Astrocyte (in vitro differentiated cells and primary cell): ENCODE results near the gene VPS39. TPM values are rescaled to one million over a fixed set of nuclear protein-coding genes. Genes with fewer than 3 reads are reported as not detected.

ENCODE experiments used
- DNase-seq: peaks from one replicate; pipeline ENCODE4 v3.0.0-alpha.2; 2010; ENCODE audit warnings: low read depth
- FAIRE-seq: peaks from 2 replicates; lab custom pipeline; 2011; peaks lifted over from hg19 to GRCh38; lab: Jason Lieb, UNC
- H2AFZ ChIP-seq: 2 replicates; pipeline ENCODE4 v1.6.0; 2012; ENCODE audit warnings: low read depth, low read length, inconsistent platforms
- H3K27ac ChIP-seq: 2 replicates; pipeline ENCODE4 v1.5.1; 2011; ENCODE audit warnings: low read depth, low read length, inconsistent platforms
- H3K27me3 ChIP-seq: 2 replicates; pipeline ENCODE4 v1.6.0; 2011; ENCODE audit warnings: low read length, inconsistent platforms; ENCODE audit not compliant: insufficient read depth
- H3K36me3 ChIP-seq: 2 replicates; pipeline ENCODE4 v1.5.1; 2011; ENCODE audit warnings: low read length, inconsistent platforms; ENCODE audit not compliant: insufficient read depth
- H3K4me1 ChIP-seq: 2 replicates; pipeline ENCODE4 v1.5.1; 2011; ENCODE audit warnings: low read length, inconsistent platforms; ENCODE audit not compliant: insufficient read depth
- H3K4me2 ChIP-seq: 2 replicates; pipeline ENCODE4 v1.6.0; 2012; ENCODE audit warnings: low read length, inconsistent platforms
- H3K4me3 ChIP-seq: 2 replicates; pipeline ENCODE4 v1.5.1; 2011; ENCODE audit warnings: low read depth, mild to moderate bottlenecking, low read length, inconsistent platforms; ENCODE audit not compliant: insufficient read depth
- H3K79me2 ChIP-seq: 2 replicates; pipeline ENCODE4 v1.6.0; 2012; ENCODE audit warnings: mild to moderate bottlenecking, low read length, inconsistent platforms; ENCODE audit not compliant: insufficient read depth
- H3K9ac ChIP-seq: 2 replicates; pipeline ENCODE4 v1.6.0; 2012; ENCODE audit warnings: mild to moderate bottlenecking, low read length, inconsistent platforms
- H3K9me3 ChIP-seq: 2 replicates; pipeline ENCODE4 v1.5.1; 2012; ENCODE audit warnings: low read depth, mild to moderate bottlenecking, low read length, inconsistent platforms; ENCODE audit not compliant: insufficient read depth
- H4K20me1 ChIP-seq: 2 replicates; pipeline ENCODE4 v1.6.0; 2012; ENCODE audit warnings: low read length, inconsistent platforms; ENCODE audit not compliant: insufficient read depth
- H3K27ac Mint-ChIP-seq: one replicate; pipeline ENCODE4 v1.8.0; 2021; ENCODE audit warnings: mild to moderate bottlenecking, mixed read lengths; ENCODE audit not compliant: unreplicated experiment
- H3K27me3 Mint-ChIP-seq: one replicate; pipeline ENCODE4 v1.8.0; 2021; ENCODE audit warnings: low read depth, mixed read lengths; ENCODE audit not compliant: unreplicated experiment
- H3K36me3 Mint-ChIP-seq: one replicate; pipeline ENCODE4 v1.8.0; 2021; ENCODE audit warnings: low read depth, mixed read lengths; ENCODE audit not compliant: unreplicated experiment
- H3K4me1 Mint-ChIP-seq: one replicate; pipeline ENCODE4 v1.8.0; 2021; ENCODE audit warnings: low read depth, mixed read lengths; ENCODE audit not compliant: unreplicated experiment
- H3K4me3 Mint-ChIP-seq: one replicate; pipeline ENCODE4 v1.8.0; 2021; ENCODE audit warnings: mild to moderate bottlenecking, moderate library complexity, mixed read lengths; ENCODE audit not compliant: unreplicated experiment
- H3K9me3 Mint-ChIP-seq: one replicate; pipeline ENCODE4 v1.8.0; 2021; ENCODE audit warnings: mild to moderate bottlenecking, mixed read lengths; ENCODE audit not compliant: unreplicated experiment
- EZH2 ChIP-seq: IDR thresholded peaks from 2 replicates; pipeline ENCODE4 v1.6.1; 2012; ENCODE audit warnings: mild to moderate bottlenecking, low read length, inconsistent platforms; ENCODE audit not compliant: insufficient read depth
- total RNA-seq: library from RNA; stranded (reverse); gene quantifications from 2 replicates; pipeline ENCODE4 v1.2.1, GENCODE V29; 2021
- TF ChIP-seq, protein P1 (sequence below): IDR thresholded peaks from 2 replicates; pipeline ENCODE4 v1.5.1; 2011; ENCODE audit warnings: low read depth, mild to moderate bottlenecking, inconsistent platforms, low read length, moderate library complexity; ENCODE audit not compliant: insufficient read depth

VPS39 gene
- total RNA-seq, 1 donor from 2014 or later = 60.6 TPM

GRCh38 chr15:42240823-42241222, 32.7 kb upstream of the VPS39 start:
- Histone ChIP-seq H3K27ac (no peak overlapping the region), H3K4me3 (no peak overlapping the region), H3K9me3 (no peaks in the 10 kb centered on the region), H3K4me2 (no peak overlapping the region), H4K20me1 (peaks cover 12% of the 10 kb centered on the region), H3K36me3 (peaks cover 26% of the 10 kb centered on the region), H3K27me3 (no peaks in the 10 kb centered on the region), H3K4me1 (no peaks in the 10 kb centered on the region), H3K9ac (no peak overlapping the region), H2AFZ (no peak overlapping the region), H3K79me2 (peaks cover 4% of the 10 kb centered on the region)
- TF ChIP-seq, protein P1, sequence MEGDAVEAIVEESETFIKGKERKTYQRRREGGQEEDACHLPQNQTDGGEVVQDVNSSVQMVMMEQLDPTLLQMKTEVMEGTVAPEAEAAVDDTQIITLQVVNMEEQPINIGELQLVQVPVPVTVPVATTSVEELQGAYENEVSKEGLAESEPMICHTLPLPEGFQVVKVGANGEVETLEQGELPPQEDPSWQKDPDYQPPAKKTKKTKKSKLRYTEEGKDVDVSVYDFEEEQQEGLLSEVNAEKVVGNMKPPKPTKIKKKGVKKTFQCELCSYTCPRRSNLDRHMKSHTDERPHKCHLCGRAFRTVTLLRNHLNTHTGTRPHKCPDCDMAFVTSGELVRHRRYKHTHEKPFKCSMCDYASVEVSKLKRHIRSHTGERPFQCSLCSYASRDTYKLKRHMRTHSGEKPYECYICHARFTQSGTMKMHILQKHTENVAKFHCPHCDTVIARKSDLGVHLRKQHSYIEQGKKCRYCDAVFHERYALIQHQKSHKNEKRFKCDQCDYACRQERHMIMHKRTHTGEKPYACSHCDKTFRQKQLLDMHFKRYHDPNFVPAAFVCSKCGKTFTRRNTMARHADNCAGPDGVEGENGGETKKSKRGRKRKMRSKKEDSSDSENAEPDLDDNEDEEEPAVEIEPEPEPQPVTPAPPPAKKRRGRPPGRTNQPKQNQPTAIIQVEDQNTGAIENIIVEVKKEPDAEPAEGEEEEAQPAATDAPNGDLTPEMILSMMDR = no peak
- TF ChIP-seq EZH2 = no peak
- H3K27me3 Mint-ChIP-seq = no peaks in the 10 kb centered on the region
- H3K36me3 Mint-ChIP-seq = peaks cover 5% of the 10 kb centered on the region
- FAIRE-seq (no peak), DNase-seq (no peak)
- peaks cover 11% of the 10 kb centered on the region for H3K4me1 Mint-ChIP-seq
- no peak overlapping the region for H3K27ac Mint-ChIP-seq
- H3K4me3 Mint-ChIP-seq = no peak overlapping the region
- H3K9me3 Mint-ChIP-seq = no peaks in the 10 kb centered on the region

DNA sequence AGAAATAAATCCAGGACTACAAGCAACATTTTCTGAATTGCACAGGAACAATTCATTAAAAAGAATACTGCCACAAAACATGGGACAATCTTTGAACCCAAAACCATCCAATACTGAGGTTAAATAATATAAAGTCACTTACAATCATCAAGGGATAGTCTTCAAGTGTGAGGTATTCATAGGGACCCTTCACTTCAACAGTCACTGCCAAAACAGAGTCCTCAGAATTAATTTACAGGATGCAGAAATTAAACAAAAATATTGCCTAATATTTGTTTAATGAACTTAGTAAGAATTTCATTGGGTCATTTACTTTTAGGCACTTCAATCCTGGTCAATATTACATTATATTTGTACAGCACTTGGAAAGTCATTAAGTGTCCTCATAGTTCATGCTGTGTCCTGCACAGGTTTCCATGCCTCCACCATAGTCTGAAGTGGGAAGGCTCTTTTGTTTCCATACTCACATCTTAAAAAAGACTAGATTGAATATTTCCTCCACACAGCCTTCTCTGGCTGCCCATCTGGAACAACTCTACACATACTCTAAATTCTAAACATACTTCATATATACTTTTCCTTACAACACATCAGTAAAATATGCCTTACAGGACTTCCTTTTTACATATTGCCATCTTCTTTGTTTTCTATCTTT, 31.6 kb upstream of the VPS39 start:
- H3K36me3 ChIP-seq = peaks cover 34% of the 10 kb centered on the region
- H3K27me3 Mint-ChIP-seq = no peaks in the 10 kb centered on the region
- no peak overlapping the region for H3K4me3 ChIP-seq
- no peak for TF ChIP-seq EZH2
- TF ChIP-seq, protein P1 = no peak
- H3K4me2 ChIP-seq = no peak overlapping the region
- FAIRE-seq (no peak), DNase-seq (peak; percentile 3)
- no peaks in the 10 kb centered on the region for H3K4me1 ChIP-seq
- peaks cover 11% of the 10 kb centered on the region for H3K4me1 Mint-ChIP-seq
- H3K27ac ChIP-seq = no peak overlapping the region
- no peak overlapping the region for H2AFZ ChIP-seq
- peaks cover 8% of the 10 kb centered on the region for H3K36me3 Mint-ChIP-seq
- H3K79me2 ChIP-seq = peaks cover 5% of the 10 kb centered on the region
- no peak overlapping the region for H3K27ac Mint-ChIP-seq
- no peaks in the 10 kb centered on the region for H3K9me3 ChIP-seq
- no peaks in the 10 kb centered on the region for H3K9me3 Mint-ChIP-seq
- no peak overlapping the region for H3K9ac ChIP-seq
- H3K27me3 ChIP-seq = no peaks in the 10 kb centered on the region
- H4K20me1 ChIP-seq = peaks cover 9% of the 10 kb centered on the region
- H3K4me3 Mint-ChIP-seq = no peak overlapping the region

GRCh38 chr15:42233107-42233506, 25.0 kb upstream of the VPS39 start:
- Mint-ChIP-seq H3K27me3 (no peaks in the 10 kb centered on the region), H3K4me1 (no peaks in the 10 kb centered on the region), H3K27ac (no peak overlapping the region), H3K4me3 (no peak overlapping the region), H3K36me3 (peaks cover 8% of the 10 kb centered on the region), H3K9me3 (no peaks in the 10 kb centered on the region)
- Histone ChIP-seq H3K27me3 (no peaks in the 10 kb centered on the region), H3K79me2 (peaks cover 5% of the 10 kb centered on the region), H3K4me1 (no peaks in the 10 kb centered on the region), H3K36me3 (peaks cover 54% of the 10 kb centered on the region), H3K4me3 (no peak overlapping the region), H4K20me1 (no peaks in the 10 kb centered on the region), H3K4me2 (no peak overlapping the region), H2AFZ (no peak overlapping the region), H3K9me3 (no peaks in the 10 kb centered on the region), H3K9ac (no peak overlapping the region), H3K27ac (no peak overlapping the region)
- no peak for FAIRE-seq
- TF ChIP-seq, protein P1 = no peak
- TF ChIP-seq EZH2 = no peak
- no peak for DNase-seq
